K562 (cell line): ENCODE results near the gene MAD1L1. TPM values are rescaled to one million over a fixed set of nuclear protein-coding genes. Genes with fewer than 3 reads are reported as not detected.
"Not testable (repeated sequence)": the region's sequence is repeated elsewhere in the genome, so short reads cannot be mapped to it uniquely, and the experiment has no call there.

Experiments
- ATAC-seq: fragments of 200-7000 bp; cut with Tn5 transposase; 3 replicates; pipeline ENCODE4 v1.9.1; 2020; ENCODE audit warnings: moderate library complexity
- BruUV-seq: library from RNA; stranded (reverse); fragments of 400-500 nt; replicated peaks from 2 replicates; lab custom pipeline; 2021; lab: Mats Ljungman, UMichigan
- CTCF ChIA-PET: fragments of 300-600 bp; formaldehyde crosslinking; extraction: SDS; loops from one replicate; lab custom pipeline; 2021; ENCODE audit warnings: low intra/inter-chr PET ratio; lab: Yijun Ruan, JAX
- POLR2A ChIA-PET: fragments of 300-600, 350-650 bp; sonication (Branson Sonifier 250); formaldehyde crosslinking; extraction: SDS; loops from one replicate; lab custom pipeline; 2021; ENCODE audit warnings: antibody characterized with exemption, inconsistent platforms; lab: Yijun Ruan, JAX
- DNase-seq, 4 experiments: peaks; one replicate each; pipeline versions ENCODE4 v3.0.0 to v3.0.0-alpha.2; 2011 to 2018; ENCODE audit warnings: low spot score in 3 of 4, mixed read lengths in 3 of 4; ENCODE audit errors: extremely low read depth in 1 of 4
- FAIRE-seq: peaks from 2 replicates; lab custom pipeline; 2011; peaks lifted over from hg19 to GRCh38; lab: Jason Lieb, UNC
- H2AFZ ChIP-seq: 2 replicates; pipeline ENCODE4 v1.6.0; 2011; ENCODE audit warnings: low read depth, low read length, control low read depth, inconsistent platforms
- H3K27ac ChIP-seq: fragments of 200-600 bp; 3 replicates; pipeline ENCODE4 v1.8.0; 2011; ENCODE audit warnings: low read depth, mild to moderate bottlenecking, control low read depth, inconsistent platforms, low read length, moderate library complexity, mixed read lengths; ENCODE audit errors: extremely low read depth
- H3K27me3 ChIP-seq, 2 experiments: fragments of 300-600 bp in 1 of 2; 2 replicates in 1 of 2; 3 replicates in 1 of 2; pipeline versions ENCODE4 v1.6.0 to v1.8.0; 2011; ENCODE audit warnings: inconsistent platforms in 2 of 2, low read length in 2 of 2, mild to moderate bottlenecking in 1 of 2, mixed read lengths in 1 of 2, moderate library complexity in 1 of 2; ENCODE audit not compliant: control insufficient read depth in 2 of 2, insufficient read depth in 2 of 2
- H3K36me3 ChIP-seq: fragments of 300-600 bp; 3 replicates; pipeline ENCODE4 v1.8.0; 2011; ENCODE audit warnings: mild to moderate bottlenecking, low read length, inconsistent platforms; ENCODE audit not compliant: control insufficient read depth, insufficient read depth
- H3K4me1 ChIP-seq, 2 experiments: fragments of 200-600 bp in 1 of 2; replicated peaks in 1 of 2; 2 replicates in 1 of 2; 3 replicates in 1 of 2; pipeline versions ENCODE4 v1.5.1 to v1.8.0; 2011; ENCODE audit warnings: inconsistent platforms in 2 of 2, low read length in 2 of 2, mild to moderate bottlenecking in 1 of 2, mixed read lengths in 1 of 2, moderate library complexity in 1 of 2; ENCODE audit not compliant: control insufficient read depth in 2 of 2, insufficient read depth in 2 of 2
- H3K4me2 ChIP-seq: 2 replicates; pipeline ENCODE4 v1.6.1; 2011; ENCODE audit warnings: low read length, control low read depth, inconsistent platforms, mixed read lengths; ENCODE audit not compliant: insufficient read depth
- H3K4me3 ChIP-seq: fragments of 200-600 bp; sonication (generic), shearing (Covaris generic); 2 replicates; pipeline ENCODE4 v1.5.1; 2016; ENCODE audit warnings: control low read depth, inconsistent platforms
- H3K79me2 ChIP-seq: fragments of 200-600 bp; 3 replicates; pipeline ENCODE4 v1.8.0; 2011; ENCODE audit warnings: low read length, inconsistent platforms; ENCODE audit not compliant: control insufficient read depth, insufficient read depth
- H3K9ac ChIP-seq, 2 experiments: 2 replicates each; pipeline versions ENCODE4 v1.6.0 to v1.6.1; 2011; ENCODE audit warnings: low read depth in 2 of 2, low read length in 2 of 2, control low read depth in 1 of 2, inconsistent platforms in 1 of 2, mild to moderate bottlenecking in 1 of 2, mixed read lengths in 1 of 2; ENCODE audit not compliant: insufficient read depth in 1 of 2
- H3K9me1 ChIP-seq: one replicate; pipeline ENCODE4 v1.6.0; 2011; ENCODE audit warnings: inconsistent platforms, mild to moderate bottlenecking, low read length, moderate library complexity; ENCODE audit not compliant: control insufficient read depth, insufficient read depth
- H3K9me3 ChIP-seq: replicated peaks from 2 replicates; pipeline ENCODE4 v1.5.1; 2011; ENCODE audit warnings: low read depth, low read length, inconsistent platforms; ENCODE audit not compliant: control insufficient read depth, insufficient read depth
- H4K20me1 ChIP-seq: replicated peaks from 2 replicates; pipeline ENCODE4 v1.6.1; 2011; ENCODE audit warnings: low read length, inconsistent platforms, mixed read lengths; ENCODE audit not compliant: control insufficient read depth, insufficient read depth
- C11orf30 ChIP-seq: fragments of 450-650 bp; IDR thresholded peaks from 2 replicates; pipeline ENCODE4 v1.6.1; 2016; ENCODE audit warnings: low read depth, mild to moderate bottlenecking
- MEIS2 ChIP-seq: fragments of 450-650 bp; IDR thresholded peaks from 2 replicates; pipeline ENCODE4 v1.6.1; 2014; ENCODE audit warnings: mild to moderate bottlenecking; ENCODE audit not compliant: partially characterized antibody
- POLR2G ChIP-seq: fragments of 200-400 bp; formaldehyde crosslinking; IDR thresholded peaks from 2 replicates; pipeline ENCODE4 v1.6.1; 2017; ENCODE audit warnings: low read depth, mild to moderate bottlenecking, antibody characterized with exemption, low read length, moderate library complexity
- RBM22 ChIP-seq: fragments of 200-400 bp; formaldehyde crosslinking; IDR thresholded peaks from 2 replicates; pipeline ENCODE4 v1.6.1; 2018; ENCODE audit warnings: low read length, low read depth; ENCODE audit not compliant: poor library complexity, severe bottlenecking
- WGBS: fragments of 100-300 bp; shearing (Covaris generic); methylation state at CpG from one replicate; pipeline ENCODE4 v1.1.6; 2016; ENCODE audit warnings: low coverage, mixed read lengths; ENCODE audit not compliant: insufficient coverage; ENCODE audit errors: missing lambda C conversion rate; 5-methylcytosine and 5-hydroxymethylcytosine counted together
- in situ Hi-C: fragments of 300-500 bp; cut with MboI; formaldehyde crosslinking; loops from 4 replicates; pipeline ENCODE4 v1.15.0; 2018; ENCODE audit warnings: inconsistent platforms, mixed read lengths
- intact Hi-C: fragments of 100-400 bp; cut with micrococcal nuclease; formaldehyde crosslinking; loops from 2 replicates; pipeline ENCODE4 v1.14.2; 2022
- polyA plus RNA-seq, 8 experiments: library from polyadenylated mRNA; depleted of rRNA in 4 of 8; stranded (reverse) in 5 of 8; unstranded in 3 of 8; fragments of >200 nt; fragmentation: Nextera tagmentation in 2 of 8; fragmentation: Illumina TruSeq in 1 of 8; extraction: Ambion mirVana in 2 of 8; extraction: Trizol in 1 of 8; gene quantifications; 2 replicates each; pipeline versions ENCODE4 v1.2.1 to v1.2.3, GENCODE V29; 2011 to 2014; ENCODE audit warnings: inconsistent platforms in 1 of 8, missing spikeins in 1 of 8
- total RNA-seq, 7 experiments: library from RNA; depleted of rRNA in 6 of 7; stranded (reverse); fragments of >200 nt in 6 of 7; fragmentation: Illumina TruSeq in 2 of 7; extraction: Trizol in 2 of 7; gene quantifications; 2 replicates each; pipeline versions ENCODE4 v1.2.1 to v1.2.3, GENCODE V29; 2011 to 2021; ENCODE audit warnings: low replicate concordance in 1 of 7
- TF ChIP-seq, protein P1 (sequence below), 2 experiments: IDR thresholded peaks in 1 of 2; conservative IDR thresholded peaks in 1 of 2; 2 replicates each; pipeline ENCODE4 v1.6.1; 2016; ENCODE audit warnings: low read depth in 2 of 2, mild to moderate bottlenecking in 1 of 2, missing compliant biosample characterization in 1 of 2, missing genetic modification characterization in 1 of 2, moderate library complexity in 1 of 2

The MAD1L1 gene
- total and polyA plus RNA-seq, 9 of the 15 experiments (the other 6 are each of a cell fraction or from before 2014, with no cell fraction given), result 1.7 to 89.7 (median 18.0) TPM

DNA sequence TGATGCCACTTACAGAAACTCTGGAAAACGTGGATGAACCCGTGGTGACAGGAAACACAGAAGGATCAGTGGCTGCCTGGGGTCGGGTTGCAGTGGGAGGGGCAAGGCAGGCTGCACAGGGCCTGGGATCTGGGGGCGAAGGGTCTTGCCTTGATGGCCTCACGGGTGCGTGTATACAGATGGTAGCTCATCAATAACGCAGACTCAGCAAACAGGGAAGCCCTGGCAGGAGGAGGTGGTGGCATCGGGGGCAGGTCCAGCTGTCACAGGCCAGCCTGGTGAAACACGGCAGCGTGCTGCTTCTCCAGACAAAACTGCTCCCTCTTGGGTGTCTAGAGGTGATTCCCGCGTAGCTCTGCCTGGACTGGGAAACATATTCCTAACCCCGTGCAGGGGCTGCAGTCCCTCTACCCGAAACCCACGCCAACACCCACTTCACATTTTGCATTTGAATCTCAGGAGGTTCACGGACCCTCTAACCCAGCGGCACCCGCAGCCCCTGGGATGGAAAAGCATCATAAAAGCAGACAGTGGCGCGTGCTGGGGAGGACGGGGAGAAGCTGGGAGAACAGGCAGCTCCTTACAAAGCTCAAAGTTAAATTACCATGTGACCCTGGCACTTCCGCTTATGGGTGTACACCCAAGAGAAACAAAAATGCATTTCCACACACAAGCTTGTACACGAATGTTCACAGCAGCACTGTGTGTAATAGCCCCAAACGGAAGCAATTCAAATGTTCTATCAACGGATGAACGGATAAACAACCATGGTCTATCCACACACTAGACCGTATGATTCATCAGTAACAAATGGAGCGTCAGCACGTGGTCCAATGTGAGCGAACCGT lies 394.8 kb downstream of the MAD1L1 start:
- POLR2A ChIA-PET, BruUV-seq, in situ Hi-C loops, DNase-seq, H3K9me1 ChIP-seq, intact Hi-C loops, FAIRE-seq, H3K4me2 ChIP-seq, H3K79me2 ChIP-seq, CTCF ChIA-PET, H3K27ac ChIP-seq, H3K27me3 ChIP-seq, H3K4me3 ChIP-seq, H3K36me3 ChIP-seq, ATAC-seq, H2AFZ ChIP-seq, H3K9ac ChIP-seq, H4K20me1 ChIP-seq, H3K9me3 ChIP-seq: not testable (repeated sequence)
- TF ChIP-seq POLR2G, result peak; percentile 59
- peak; percentile 36; the same call in 1 of the 2 replicates for TF ChIP-seq C11orf30
- peak; percentile 52 for TF ChIP-seq RBM22
- H3K4me1 ChIP-seq, result peaks cover 0 to 20% of the 10 kb centered on the region in 2 experiments; a peak in 2 of 5 replicates
- WGBS, result 90% methylated on average over 29 of the region's 31 CpGs

DNA sequence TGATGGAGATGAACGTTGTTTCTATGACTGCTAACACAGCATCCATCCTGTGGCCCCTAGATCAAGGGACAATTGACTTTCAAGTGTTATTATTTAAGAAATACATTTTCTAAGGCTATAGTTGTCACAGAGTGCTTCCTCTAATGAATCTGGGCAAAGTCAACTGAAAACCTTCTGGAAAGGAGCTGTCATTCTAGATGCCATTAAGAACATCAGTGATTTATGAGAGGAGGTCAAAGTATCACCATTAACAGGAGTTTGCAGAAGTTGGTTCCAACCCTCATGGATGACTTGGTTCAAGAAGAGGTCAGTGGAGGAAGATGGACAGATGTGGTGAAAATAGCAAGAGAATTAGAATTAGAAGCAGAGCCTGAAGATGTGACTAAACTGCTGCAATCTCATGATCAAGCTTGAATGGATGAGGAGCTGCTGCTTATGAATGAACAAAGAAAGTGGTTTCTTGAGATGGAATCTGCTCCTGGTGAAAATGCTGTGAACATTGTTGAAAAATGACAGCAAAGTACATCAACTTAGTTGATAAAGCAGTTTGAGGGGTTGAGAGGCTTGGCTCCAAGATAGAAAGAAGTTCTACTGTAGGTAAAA lies 400.7 kb downstream of the MAD1L1 start:
- no CpG with 5 or more reads among the region's 1 CpG for WGBS
- H2AFZ ChIP-seq, H3K36me3 ChIP-seq, CTCF ChIA-PET, H3K4me2 ChIP-seq, H3K4me1 ChIP-seq, DNase-seq, H3K9me3 ChIP-seq, FAIRE-seq, in situ Hi-C loops, BruUV-seq, POLR2A ChIA-PET, ATAC-seq, H3K9ac ChIP-seq, H3K79me2 ChIP-seq, H3K4me3 ChIP-seq, H3K27ac ChIP-seq, H3K9me1 ChIP-seq, H4K20me1 ChIP-seq, H3K27me3 ChIP-seq, intact Hi-C loops: not testable (repeated sequence)
- TF ChIP-seq, protein P1, sequence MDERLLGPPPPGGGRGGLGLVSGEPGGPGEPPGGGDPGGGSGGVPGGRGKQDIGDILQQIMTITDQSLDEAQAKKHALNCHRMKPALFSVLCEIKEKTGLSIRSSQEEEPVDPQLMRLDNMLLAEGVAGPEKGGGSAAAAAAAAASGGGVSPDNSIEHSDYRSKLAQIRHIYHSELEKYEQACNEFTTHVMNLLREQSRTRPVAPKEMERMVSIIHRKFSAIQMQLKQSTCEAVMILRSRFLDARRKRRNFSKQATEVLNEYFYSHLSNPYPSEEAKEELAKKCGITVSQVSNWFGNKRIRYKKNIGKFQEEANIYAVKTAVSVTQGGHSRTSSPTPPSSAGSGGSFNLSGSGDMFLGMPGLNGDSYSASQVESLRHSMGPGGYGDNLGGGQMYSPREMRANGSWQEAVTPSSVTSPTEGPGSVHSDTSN (CRISPR knock-in tag; IDR thresholded peaks at IDR 0.05; ENCODE audit: low read depth), result not testable (repeated sequence)
- TF ChIP-seq, protein P1 (tag; conservative IDR thresholded peaks at IDR 0.05; ENCODE audit: low read depth), result peak; percentile 74
- TF ChIP-seq MEIS2, result peak; percentile 70
- TF ChIP-seq, all 486 proteins: peak for 2; not testable (repeated sequence) for 484
